ENCODE measurements around the gene PDE4D. TPM values are rescaled to one million over a fixed set of nuclear protein-coding genes. Genes with fewer than 3 reads are reported as not detected.
A peak's percentile ranks its signal among the peaks of the same experiment; 100 is the strongest.
"Not testable (repeated sequence)": the region's sequence is repeated elsewhere in the genome, so short reads cannot be mapped to it uniquely, and the experiment has no call there.

PDE4D gene
- total RNA-seq, 1 donor from 2014 or later, result 39.2 TPM

- Histone ChIP-seq H3K4me3 (ENCODE audit: low read depth, low read length) (no peak overlapping the region), H3K27me3 (ENCODE audit: control insufficient read depth, insufficient read depth, low read length) (no peaks in the 10 kb centered on the region), H3K36me3 (ENCODE audit: control insufficient read depth, insufficient read depth, low read length) (no peaks in the 10 kb centered on the region)
- no peak for TF ChIP-seq CTCF (IDR thresholded peaks at IDR 0.05; ENCODE audit: insufficient read depth, low read length, poor library complexity, severe bottlenecking)
- DNase-seq (ENCODE audit: low read depth), result no peak
These were observed 103.2 kb downstream of the PDE4D start for GRCh38 chr5:59790376-59790775.

GRCh38 chr5:59789894-59790293 is 103.6 kb downstream of the PDE4D start:
- Histone ChIP-seq H3K27me3 (ENCODE audit: control insufficient read depth, insufficient read depth, low read length) (no peaks in the 10 kb centered on the region), H3K36me3 (ENCODE audit: control insufficient read depth, insufficient read depth, low read length) (no peaks in the 10 kb centered on the region), H3K4me3 (ENCODE audit: low read depth, low read length) (no peak overlapping the region)
- DNase-seq (ENCODE audit: low read depth), result no peak
- no peak for TF ChIP-seq CTCF (IDR thresholded peaks at IDR 0.05; ENCODE audit: insufficient read depth, low read length, poor library complexity, severe bottlenecking)

GRCh38 chr5:59789197-59789596 is 104.3 kb downstream of the PDE4D start:
- DNase-seq (ENCODE audit: low read depth), result no peak
- Histone ChIP-seq H3K27me3 (ENCODE audit: control insufficient read depth, insufficient read depth, low read length) (no peaks in the 10 kb centered on the region), H3K36me3 (ENCODE audit: control insufficient read depth, insufficient read depth, low read length) (no peaks in the 10 kb centered on the region), H3K4me3 (ENCODE audit: low read depth, low read length) (no peak overlapping the region)
- TF ChIP-seq CTCF (IDR thresholded peaks at IDR 0.05; ENCODE audit: insufficient read depth, low read length, poor library complexity, severe bottlenecking), result no peak

- DNase-seq (ENCODE audit: low read depth), result peak; percentile 86
- Histone ChIP-seq H3K4me3 (ENCODE audit: low read depth, low read length) (no peak overlapping the region), H3K36me3 (ENCODE audit: control insufficient read depth, insufficient read depth, low read length) (no peaks in the 10 kb centered on the region), H3K27me3 (ENCODE audit: control insufficient read depth, insufficient read depth, low read length) (no peaks in the 10 kb centered on the region)
- no peak for TF ChIP-seq CTCF (IDR thresholded peaks at IDR 0.05; ENCODE audit: insufficient read depth, low read length, poor library complexity, severe bottlenecking)
These were observed 107.2 kb downstream of the PDE4D start for GRCh38 chr5:59786334-59786805.

- no peak overlapping the region for H3K4me3 ChIP-seq (ENCODE audit: low read depth, low read length)
- DNase-seq (ENCODE audit: low read depth), result no peak
- TF ChIP-seq CTCF (IDR thresholded peaks at IDR 0.05; ENCODE audit: insufficient read depth, low read length, poor library complexity, severe bottlenecking), result no peak
- no peaks in the 10 kb centered on the region for H3K27me3 ChIP-seq (ENCODE audit: control insufficient read depth, insufficient read depth, low read length)
- no peaks in the 10 kb centered on the region for H3K36me3 ChIP-seq (ENCODE audit: control insufficient read depth, insufficient read depth, low read length)
These were observed 107.7 kb downstream of the PDE4D start for GRCh38 chr5:59785676-59786333.

GRCh38 chr5:59784708-59785107 is 108.8 kb downstream of the PDE4D start:
- H3K27me3 ChIP-seq (ENCODE audit: control insufficient read depth, insufficient read depth, low read length); DNase-seq (ENCODE audit: low read depth); H3K36me3 ChIP-seq (ENCODE audit: control insufficient read depth, insufficient read depth, low read length); H3K4me3 ChIP-seq (ENCODE audit: low read depth, low read length): not testable (repeated sequence)

Measured in kidney epithelial cell (primary cell).